Thoracic aorta (tissue), 2 donors: ENCODE measurements around the gene ATE1. TPM values are rescaled to one million over a fixed set of nuclear protein-coding genes. Genes with fewer than 3 reads are reported as not detected.

ENCODE experiments used
- ATAC-seq: fragments of 150-250 bp; one replicate; pipeline ENCODE4 v1.8.0; 2017; ENCODE audit warnings: low read depth; ENCODE audit not compliant: insufficient number of reproducible peaks, low FRiP score
- DNase-seq: peaks from one replicate; pipeline ENCODE4 v3.0.0-alpha.2; 2020; ENCODE audit warnings: low spot score
- H3K27ac ChIP-seq, 2 donors: fragments of 200-600 bp; sonication (generic); 1 replicate in 1 of 2; 2 replicates in 1 of 2; pipeline ENCODE4 v1.5.1; 2016; ENCODE audit warnings: mild to moderate bottlenecking in 2 of 2, moderate library complexity in 2 of 2
- H3K27me3 ChIP-seq: fragments of 200-600 bp; sonication (generic); replicated peaks from 2 replicates; pipeline ENCODE4 v1.6.0; 2016; ENCODE audit warnings: mild to moderate bottlenecking; ENCODE audit not compliant: insufficient read depth
- H3K36me3 ChIP-seq: fragments of 200-600 bp; sonication (generic); one replicate; pipeline ENCODE4 v1.5.1; 2016
- H3K4me1 ChIP-seq, 2 donors: fragments of 200-600 bp; sonication (generic); 1 replicate in 1 of 2; 2 replicates in 1 of 2; pipeline versions ENCODE4 v1.5.1 to v1.6.0; 2016; ENCODE audit warnings: low read depth in 2 of 2, mild to moderate bottlenecking in 1 of 2; ENCODE audit not compliant: control insufficient read depth in 1 of 2
- H3K4me3 ChIP-seq: fragments of 200-600 bp; sonication (generic); 2 replicates; pipeline ENCODE4 v1.5.1; 2016; ENCODE audit warnings: mild to moderate bottlenecking
- H3K9me3 ChIP-seq: fragments of 200-600 bp; sonication (generic); 2 replicates; pipeline ENCODE4 v1.5.1; 2016
- CTCF ChIP-seq: fragments of 200-600 bp; sonication (generic); IDR thresholded peaks from one replicate; pipeline ENCODE4 v1.5.1; 2019; ENCODE audit warnings: antibody characterized with exemption
- total RNA-seq, 2 donors: library from RNA; depleted of rRNA; stranded (reverse); fragments of >200 nt; gene quantifications; one replicate each; pipeline versions ENCODE4 v1.1.0 to v1.2.3, GENCODE V29; 2016

ATE1 gene
- total RNA-seq, 2 donors from 2014 or later = 14.8 to 27.4 TPM

GRCh38 chr10:121791761-121792160, 136.1 kb downstream of the ATE1 start:
- no peak for TF ChIP-seq CTCF
- ATAC-seq (no peak), DNase-seq (no peak)
- Histone ChIP-seq H3K27me3 (no peaks in the 10 kb centered on the region), H3K36me3 (no peaks in the 10 kb centered on the region), H3K4me3 (no peak overlapping the region), H3K4me1 (no peaks in the 10 kb centered on the region), H3K9me3 (no peaks in the 10 kb centered on the region), H3K27ac (no peak overlapping the region)

- no peaks in the 10 kb centered on the region for H3K9me3 ChIP-seq
- DNase-seq = no peak
- H3K27ac ChIP-seq = no peak overlapping the region
- ATAC-seq = no peak
- H3K27me3 ChIP-seq = no peaks in the 10 kb centered on the region
- no peak for TF ChIP-seq CTCF
- no peaks in the 10 kb centered on the region for H3K4me1 ChIP-seq
- H3K36me3 ChIP-seq = no peaks in the 10 kb centered on the region
- H3K4me3 ChIP-seq = no peak overlapping the region
These were observed 139.1 kb downstream of the ATE1 start for GRCh38 chr10:121788717-121789116.

- no peaks in the 10 kb centered on the region for H3K4me1 ChIP-seq
- no peaks in the 10 kb centered on the region for H3K9me3 ChIP-seq
- H3K27ac ChIP-seq = no peak overlapping the region
- ATAC-seq = no peak
- no peak for TF ChIP-seq CTCF
- DNase-seq = no peak
- H3K27me3 ChIP-seq = no peaks in the 10 kb centered on the region
- H3K36me3 ChIP-seq = no peaks in the 10 kb centered on the region
- H3K4me3 ChIP-seq = no peak overlapping the region
These were observed 139.7 kb downstream of the ATE1 start for GRCh38 chr10:121788115-121788514.

- no peak for DNase-seq
These were observed 140.7 kb downstream of the ATE1 start for GRCh38 chr10:121787169-121787568.

GRCh38 chr10:121783782-121784372, 144.0 kb downstream of the ATE1 start:
- Histone ChIP-seq H3K27ac (no peak overlapping the region), H3K27me3 (no peaks in the 10 kb centered on the region)

More at GRCh38 chr10:121787169-121787568, 140.7 kb downstream of the ATE1 start:
- H3K27ac ChIP-seq = no peak overlapping the region
- H3K27me3 ChIP-seq = no peaks in the 10 kb centered on the region
- H3K9me3 ChIP-seq = no peaks in the 10 kb centered on the region
- ATAC-seq = no peak
- no peaks in the 10 kb centered on the region for H3K4me1 ChIP-seq
- no peak overlapping the region for H3K4me3 ChIP-seq
- TF ChIP-seq CTCF = no peak
- no peaks in the 10 kb centered on the region for H3K36me3 ChIP-seq

More at GRCh38 chr10:121783782-121784372, 144.0 kb downstream of the ATE1 start:
- H3K9me3 ChIP-seq = no peaks in the 10 kb centered on the region
- H3K36me3 ChIP-seq = no peaks in the 10 kb centered on the region
- no peaks in the 10 kb centered on the region for H3K4me1 ChIP-seq
- ATAC-seq (no peak), DNase-seq (no peak)
- H3K4me3 ChIP-seq = no peak overlapping the region
- no peak for TF ChIP-seq CTCF
